Measurements from ENCODE around the gene SCAMP4.

DNA sequence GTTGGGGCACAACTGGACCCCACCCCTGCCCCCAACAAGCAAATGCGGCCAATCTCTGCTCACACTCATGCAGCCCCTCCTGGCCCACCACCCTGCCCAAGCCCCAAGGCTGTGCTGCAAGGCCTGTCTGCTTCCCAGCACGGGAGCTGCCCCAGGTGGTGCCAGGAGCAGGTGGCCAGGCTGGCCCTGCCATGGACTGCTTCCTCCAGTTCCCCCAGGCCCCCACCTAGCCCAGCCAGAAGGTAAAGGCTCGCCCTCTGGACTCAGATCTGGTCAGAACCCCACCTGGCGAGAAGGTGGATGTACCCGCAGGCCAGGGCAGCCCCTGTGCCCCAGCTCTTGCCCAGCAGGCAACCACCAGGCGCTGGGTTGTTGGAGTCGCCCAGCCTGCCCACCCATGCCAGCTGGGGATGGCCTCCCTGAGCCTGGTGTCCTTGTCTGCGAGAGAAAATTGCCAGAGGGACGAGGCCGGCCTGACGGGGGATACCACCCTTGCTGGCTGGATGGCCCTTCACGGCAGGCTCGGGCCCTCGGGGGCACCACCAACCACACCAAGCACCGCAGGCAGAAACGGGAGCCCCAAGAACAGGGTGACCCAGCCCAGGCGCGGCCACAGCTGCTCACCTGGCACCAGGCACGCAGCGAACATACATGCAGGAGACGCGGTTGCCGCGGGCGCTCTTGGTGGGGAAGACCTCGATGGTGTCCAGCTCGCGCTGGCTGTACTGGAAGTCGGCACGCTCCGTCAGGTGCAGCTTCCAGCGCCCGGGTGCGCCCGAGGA, 24.4 kb upstream of the SCAMP4 start:
- TF ChIP-seq, protein P1, sequence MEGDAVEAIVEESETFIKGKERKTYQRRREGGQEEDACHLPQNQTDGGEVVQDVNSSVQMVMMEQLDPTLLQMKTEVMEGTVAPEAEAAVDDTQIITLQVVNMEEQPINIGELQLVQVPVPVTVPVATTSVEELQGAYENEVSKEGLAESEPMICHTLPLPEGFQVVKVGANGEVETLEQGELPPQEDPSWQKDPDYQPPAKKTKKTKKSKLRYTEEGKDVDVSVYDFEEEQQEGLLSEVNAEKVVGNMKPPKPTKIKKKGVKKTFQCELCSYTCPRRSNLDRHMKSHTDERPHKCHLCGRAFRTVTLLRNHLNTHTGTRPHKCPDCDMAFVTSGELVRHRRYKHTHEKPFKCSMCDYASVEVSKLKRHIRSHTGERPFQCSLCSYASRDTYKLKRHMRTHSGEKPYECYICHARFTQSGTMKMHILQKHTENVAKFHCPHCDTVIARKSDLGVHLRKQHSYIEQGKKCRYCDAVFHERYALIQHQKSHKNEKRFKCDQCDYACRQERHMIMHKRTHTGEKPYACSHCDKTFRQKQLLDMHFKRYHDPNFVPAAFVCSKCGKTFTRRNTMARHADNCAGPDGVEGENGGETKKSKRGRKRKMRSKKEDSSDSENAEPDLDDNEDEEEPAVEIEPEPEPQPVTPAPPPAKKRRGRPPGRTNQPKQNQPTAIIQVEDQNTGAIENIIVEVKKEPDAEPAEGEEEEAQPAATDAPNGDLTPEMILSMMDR (IDR thresholded peaks at IDR 0.05), result no peak
- TF ChIP-seq POLR2AphosphoS5 (IDR thresholded peaks at IDR 0.05), result no peak
